ENCODE data around the gene DIP2B. TPM values are rescaled to one million over a fixed set of nuclear protein-coding genes. Genes with fewer than 3 reads are reported as not detected.
A peak's percentile ranks its signal among the peaks of the same experiment; 100 is the strongest.

The DIP2B gene
- polyA plus RNA-seq, 1 of the 3 experiments (the other 2 are of a cell fraction): 6.6 TPM

DNA sequence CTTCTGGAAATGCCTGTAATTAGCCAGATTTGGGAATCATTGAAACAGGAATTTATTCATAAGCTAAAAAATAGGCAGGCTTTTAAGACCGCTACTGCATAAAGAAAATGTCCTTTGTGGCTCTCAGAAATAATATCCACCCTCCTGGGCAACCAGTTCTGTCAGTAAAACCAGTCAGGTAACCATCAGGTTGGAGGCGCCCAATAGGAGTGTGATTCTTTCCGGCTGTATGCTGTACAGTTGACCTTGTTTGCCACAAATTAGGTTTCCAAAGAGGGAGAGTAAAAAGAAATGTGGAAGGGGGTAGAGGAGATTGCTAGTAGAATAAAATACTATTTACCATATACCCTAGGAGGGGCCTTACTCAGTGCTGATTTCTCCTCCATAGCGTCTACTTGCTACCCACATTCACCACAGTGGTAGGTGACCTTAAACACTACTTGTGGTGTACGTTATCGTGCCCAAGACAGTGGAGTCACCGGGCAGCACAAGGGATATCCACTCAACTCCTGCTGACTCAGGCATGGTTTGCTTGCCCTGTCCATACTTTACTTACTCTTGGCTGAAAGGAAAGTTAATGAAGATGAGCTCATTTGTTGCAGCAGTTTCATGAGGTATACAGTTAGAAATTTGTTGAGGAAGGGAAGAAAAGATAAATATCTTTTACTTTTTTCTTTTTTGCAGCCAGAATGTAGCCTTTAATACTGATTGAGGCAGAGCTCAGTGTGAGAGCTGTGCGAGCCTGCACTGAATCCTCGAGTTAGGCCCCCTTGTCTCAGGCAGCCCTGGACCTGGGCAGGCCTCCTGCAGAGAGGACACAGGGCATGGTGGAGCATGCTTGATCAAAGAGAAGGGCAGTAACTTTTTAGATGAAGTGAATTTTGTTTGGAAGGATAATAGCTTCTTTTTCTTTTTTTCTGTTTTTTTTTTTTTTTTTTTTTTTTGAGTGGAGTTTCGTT, 76.7 kb downstream of the DIP2B start (continued):
- TF ChIP-seq, protein P1, sequence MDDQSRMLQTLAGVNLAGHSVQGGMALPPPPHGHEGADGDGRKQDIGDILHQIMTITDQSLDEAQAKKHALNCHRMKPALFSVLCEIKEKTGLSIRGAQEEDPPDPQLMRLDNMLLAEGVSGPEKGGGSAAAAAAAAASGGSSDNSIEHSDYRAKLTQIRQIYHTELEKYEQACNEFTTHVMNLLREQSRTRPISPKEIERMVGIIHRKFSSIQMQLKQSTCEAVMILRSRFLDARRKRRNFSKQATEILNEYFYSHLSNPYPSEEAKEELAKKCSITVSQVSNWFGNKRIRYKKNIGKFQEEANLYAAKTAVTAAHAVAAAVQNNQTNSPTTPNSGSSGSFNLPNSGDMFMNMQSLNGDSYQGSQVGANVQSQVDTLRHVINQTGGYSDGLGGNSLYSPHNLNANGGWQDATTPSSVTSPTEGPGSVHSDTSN (IDR thresholded peaks at IDR 0.05): peak; percentile 25; the same call in 1 of the 2 replicates

DNA sequence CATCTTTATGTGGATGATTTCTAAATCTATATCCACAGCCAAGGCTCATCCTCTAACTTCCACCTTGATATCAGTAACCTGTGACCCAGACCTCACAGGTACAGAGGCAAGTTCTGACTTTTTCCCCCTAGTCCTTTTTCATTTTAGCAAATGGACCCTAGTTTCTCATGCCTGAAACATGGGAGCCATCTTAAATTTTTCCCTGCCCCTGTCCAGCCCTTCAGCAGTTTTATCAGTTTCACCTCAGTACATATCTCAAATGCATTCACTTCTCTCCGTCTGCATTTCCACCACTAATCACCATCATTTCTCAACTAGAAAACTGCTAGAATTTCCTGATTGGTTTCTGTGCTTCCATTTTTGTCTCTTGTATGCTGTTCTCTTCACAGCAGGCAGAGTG, 79.3 kb downstream of the DIP2B start:
- Histone ChIP-seq H3K9me3 (no peaks in the 10 kb centered on the region), H3K9me2 (no peaks in the 10 kb centered on the region), H3K4me3 (ENCODE audit: low read depth in 2 of 2, low read length in 1 of 2) (no peak overlapping the region), H3F3A (replicated peaks; ENCODE audit: insufficient read depth) (peaks cover 34% of the 10 kb centered on the region), H3K36me3 (replicated peaks in 1 of 2; ENCODE audit: control insufficient read depth in 1 of 2, insufficient read depth in 2 of 2, low read length in 1 of 2) (no peaks in the 10 kb centered on the region), H3K9ac (no peak overlapping the region), H4K20me1 (ENCODE audit: insufficient read depth) (no peaks in the 10 kb centered on the region), H3K27me3 (ENCODE audit: insufficient read depth) (no peaks in the 10 kb centered on the region), H3K79me2 (ENCODE audit: insufficient read depth) (peaks cover 72% of the 10 kb centered on the region), H3K4me1 (ENCODE audit: control insufficient read depth in 1 of 2, insufficient read depth in 2 of 2, low read depth in 1 of 2, low read length in 1 of 2) (peaks cover 2 to 42% of the 10 kb centered on the region in 2 experiments; a peak in 3 of 4 replicates), H2AFZ (ENCODE audit: low read depth) (no peak overlapping the region), H3K27ac (ENCODE audit: low read depth in 2 of 2, low read length in 1 of 2) (no peak overlapping the region), H3K4me2 (no peak overlapping the region)
- no peak for DNase-seq
- POLR2A ChIA-PET: no interaction called here
- 91% methylated on average over 1 of the region's 1 CpG for WGBS (ENCODE audit: low lambda C conversion rate)
- no peak for TF ChIP-seq ELF1 (IDR thresholded peaks at IDR 0.05)
- TF ChIP-seq, protein P2, sequence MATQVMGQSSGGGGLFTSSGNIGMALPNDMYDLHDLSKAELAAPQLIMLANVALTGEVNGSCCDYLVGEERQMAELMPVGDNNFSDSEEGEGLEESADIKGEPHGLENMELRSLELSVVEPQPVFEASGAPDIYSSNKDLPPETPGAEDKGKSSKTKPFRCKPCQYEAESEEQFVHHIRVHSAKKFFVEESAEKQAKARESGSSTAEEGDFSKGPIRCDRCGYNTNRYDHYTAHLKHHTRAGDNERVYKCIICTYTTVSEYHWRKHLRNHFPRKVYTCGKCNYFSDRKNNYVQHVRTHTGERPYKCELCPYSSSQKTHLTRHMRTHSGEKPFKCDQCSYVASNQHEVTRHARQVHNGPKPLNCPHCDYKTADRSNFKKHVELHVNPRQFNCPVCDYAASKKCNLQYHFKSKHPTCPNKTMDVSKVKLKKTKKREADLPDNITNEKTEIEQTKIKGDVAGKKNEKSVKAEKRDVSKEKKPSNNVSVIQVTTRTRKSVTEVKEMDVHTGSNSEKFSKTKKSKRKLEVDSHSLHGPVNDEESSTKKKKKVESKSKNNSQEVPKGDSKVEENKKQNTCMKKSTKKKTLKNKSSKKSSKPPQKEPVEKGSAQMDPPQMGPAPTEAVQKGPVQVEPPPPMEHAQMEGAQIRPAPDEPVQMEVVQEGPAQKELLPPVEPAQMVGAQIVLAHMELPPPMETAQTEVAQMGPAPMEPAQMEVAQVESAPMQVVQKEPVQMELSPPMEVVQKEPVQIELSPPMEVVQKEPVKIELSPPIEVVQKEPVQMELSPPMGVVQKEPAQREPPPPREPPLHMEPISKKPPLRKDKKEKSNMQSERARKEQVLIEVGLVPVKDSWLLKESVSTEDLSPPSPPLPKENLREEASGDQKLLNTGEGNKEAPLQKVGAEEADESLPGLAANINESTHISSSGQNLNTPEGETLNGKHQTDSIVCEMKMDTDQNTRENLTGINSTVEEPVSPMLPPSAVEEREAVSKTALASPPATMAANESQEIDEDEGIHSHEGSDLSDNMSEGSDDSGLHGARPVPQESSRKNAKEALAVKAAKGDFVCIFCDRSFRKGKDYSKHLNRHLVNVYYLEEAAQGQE (IDR thresholded peaks at IDR 0.05; ENCODE audit: low read depth, low read length): peak; percentile 80; the same call in 1 of the 2 replicates
- CTCF ChIA-PET: interaction anchor here (0.6 kb wide), 1 partner anchor 180 kb away, joined by 3 read pairs; no protein-coding TSS in a partner anchor

DNA sequence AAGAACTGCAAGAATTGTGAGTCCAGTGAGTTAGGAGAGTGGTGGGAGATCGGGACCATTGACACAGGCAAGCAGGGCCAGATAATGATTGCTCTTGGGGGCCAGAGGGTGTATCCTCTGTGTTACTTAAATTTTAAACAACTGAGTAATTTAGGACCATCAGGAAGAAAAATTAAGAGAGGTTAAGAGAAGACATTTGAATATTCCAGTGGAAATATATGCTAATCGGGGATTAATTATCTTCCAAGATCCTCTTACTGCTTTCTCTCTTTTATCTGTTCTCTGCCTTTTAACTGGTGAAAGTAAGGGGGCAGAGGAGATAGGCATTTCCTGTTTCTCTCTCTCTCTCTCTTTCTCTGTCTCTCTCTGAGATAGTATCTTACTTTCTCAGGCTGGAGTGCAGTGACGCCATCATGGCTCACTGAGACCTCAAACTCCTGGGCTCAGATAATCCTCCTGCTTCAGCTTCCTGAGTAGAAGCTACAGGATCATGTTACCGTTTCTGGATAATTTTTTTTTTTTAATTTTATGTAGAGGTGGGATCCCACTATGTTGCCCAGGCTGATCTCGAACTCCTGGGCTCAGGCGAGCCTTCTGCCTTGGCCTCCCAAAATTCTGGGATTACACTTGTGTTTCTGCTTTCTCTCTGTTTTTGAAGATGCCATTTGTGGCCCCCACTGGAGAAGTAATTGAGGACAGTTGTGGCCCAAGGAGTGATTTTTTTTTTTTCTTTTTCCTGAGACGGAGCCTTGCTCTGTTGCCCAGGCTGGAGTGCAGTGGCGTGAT, 85.1 kb downstream of the DIP2B start:
- POLR2A ChIA-PET: no interaction called here
- peak overlapping the region; percentile 80 for H3K4me2 ChIP-seq
- TF ChIP-seq GATA2 (CRISPR knock-in tag; IDR thresholded peaks at IDR 0.05) (no peak), ELF1 (IDR thresholded peaks at IDR 0.05) (peak; percentile 75; the same call in 1 of the 2 replicates), TEAD4 (IDR thresholded peaks at IDR 0.05; ENCODE audit: borderline replicate concordance, insufficient read depth) (peak; percentile 28; the same call in 1 of the 2 replicates), RXRA (IDR thresholded peaks at IDR 0.05; ENCODE audit: borderline replicate concordance, low read depth) (peak; percentile 35; the same call in 1 of the 2 replicates), MEF2A (IDR thresholded peaks at IDR 0.05; ENCODE audit: borderline replicate concordance, low read depth) (no peak), TAF1 (IDR thresholded peaks at IDR 0.05; ENCODE audit: borderline replicate concordance, low read depth, low read length) (0 out of 2 replicates have a peak, but pooled peaks have one; percentile 47), GABPA (IDR thresholded peaks at IDR 0.05; ENCODE audit: low read depth) (0 out of 2 replicates have a peak, but pooled peaks have one; percentile 16), JUND (IDR thresholded peaks at IDR 0.05) (peak; percentile 72), YY1 (IDR thresholded peaks at IDR 0.05; ENCODE audit: low read depth) (peak; percentile 74; the same call in 1 of the 2 replicates), EP300 (IDR thresholded peaks at IDR 0.05; ENCODE audit: borderline replicate concordance in 1 of 2, low read depth in 1 of 2, low read length in 1 of 2) (peak in 1 of 2 experiments; percentile 78; a peak in 1 of 4 replicates)
- TF ChIP-seq, protein P3, sequence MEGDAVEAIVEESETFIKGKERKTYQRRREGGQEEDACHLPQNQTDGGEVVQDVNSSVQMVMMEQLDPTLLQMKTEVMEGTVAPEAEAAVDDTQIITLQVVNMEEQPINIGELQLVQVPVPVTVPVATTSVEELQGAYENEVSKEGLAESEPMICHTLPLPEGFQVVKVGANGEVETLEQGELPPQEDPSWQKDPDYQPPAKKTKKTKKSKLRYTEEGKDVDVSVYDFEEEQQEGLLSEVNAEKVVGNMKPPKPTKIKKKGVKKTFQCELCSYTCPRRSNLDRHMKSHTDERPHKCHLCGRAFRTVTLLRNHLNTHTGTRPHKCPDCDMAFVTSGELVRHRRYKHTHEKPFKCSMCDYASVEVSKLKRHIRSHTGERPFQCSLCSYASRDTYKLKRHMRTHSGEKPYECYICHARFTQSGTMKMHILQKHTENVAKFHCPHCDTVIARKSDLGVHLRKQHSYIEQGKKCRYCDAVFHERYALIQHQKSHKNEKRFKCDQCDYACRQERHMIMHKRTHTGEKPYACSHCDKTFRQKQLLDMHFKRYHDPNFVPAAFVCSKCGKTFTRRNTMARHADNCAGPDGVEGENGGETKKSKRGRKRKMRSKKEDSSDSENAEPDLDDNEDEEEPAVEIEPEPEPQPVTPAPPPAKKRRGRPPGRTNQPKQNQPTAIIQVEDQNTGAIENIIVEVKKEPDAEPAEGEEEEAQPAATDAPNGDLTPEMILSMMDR (IDR thresholded peaks at IDR 0.05): no peak

More for the DNA sequence above, 85.1 kb downstream of the DIP2B start:
- Histone ChIP-seq H4K20me1 (ENCODE audit: insufficient read depth) (no peaks in the 10 kb centered on the region), H3K9me3 (no peaks in the 10 kb centered on the region), H3K9ac (peak overlapping the region; percentile 77), H3K27ac (ENCODE audit: low read depth in 2 of 2, low read length in 1 of 2) (peak overlapping the region; percentile 18 to 99; a peak in 3 of 4 replicates), H3K4me3 (ENCODE audit: low read depth in 2 of 2, low read length in 1 of 2) (peak overlapping the region in 1 of 2 experiments; percentile 55; a peak in 2 of 4 replicates), H3K79me2 (ENCODE audit: insufficient read depth) (peaks cover 53% of the 10 kb centered on the region), H2AFZ (ENCODE audit: low read depth) (peak overlapping the region; percentile 60), H3K36me3 (replicated peaks in 1 of 2; ENCODE audit: control insufficient read depth in 1 of 2, insufficient read depth in 2 of 2, low read length in 1 of 2) (no peaks in the 10 kb centered on the region), H3K27me3 (ENCODE audit: insufficient read depth) (no peaks in the 10 kb centered on the region), H3K9me2 (no peaks in the 10 kb centered on the region), H3F3A (replicated peaks; ENCODE audit: insufficient read depth) (peaks cover 6% of the 10 kb centered on the region), H3K4me1 (ENCODE audit: control insufficient read depth in 1 of 2, insufficient read depth in 2 of 2, low read depth in 1 of 2, low read length in 1 of 2) (peaks cover 0 to 23% of the 10 kb centered on the region in 2 experiments; a peak in 1 of 4 replicates)
- DNase-seq: no peak
- CTCF ChIA-PET: interaction anchor here (1.1 to 2.1 kb wide), 3 partner anchors 14 to 49 kb away, joined by 3 to 4 read pairs (median 4); no protein-coding TSS in a partner anchor
- WGBS (ENCODE audit: low lambda C conversion rate): 41% methylated on average over 8 of the region's 8 CpGs
